ENCODE results near the gene DCX.

DCX gene

GRCh38 chrX:111282139-111282538 is 129.9 kb downstream of the DCX start:
- H3K27ac Mint-ChIP-seq (ENCODE audit: low read depth): no peak overlapping the region
- ATAC-seq (replicated peaks; ENCODE audit: extremely low read depth, poor library complexity, severe bottlenecking): no peak
- H3K4me1 Mint-ChIP-seq: no peaks in the 10 kb centered on the region
- H3K9me3 Mint-ChIP-seq: no peaks in the 10 kb centered on the region
- DNase-seq (ENCODE audit: low spot score in 2 of 2): no peak
- peaks cover 1% of the 10 kb centered on the region for H3K36me3 Mint-ChIP-seq (ENCODE audit: insufficient read depth)
- no peak overlapping the region for H3K4me3 Mint-ChIP-seq
- no peaks in the 10 kb centered on the region for H3K27me3 Mint-ChIP-seq

- Mint-ChIP-seq H3K4me3 (no peak within 1 kb of the TSS), H3K27me3 (no peaks in the 10 kb centered on the region), H3K27ac (ENCODE audit: low read depth) (no peak within 1 kb of the TSS), H3K4me1 (no peaks in the 10 kb centered on the region), H3K9me3 (no peaks in the 10 kb centered on the region), H3K36me3 (ENCODE audit: insufficient read depth) (no peaks in the 10 kb centered on the region)
- ATAC-seq (replicated peaks; ENCODE audit: extremely low read depth, poor library complexity, severe bottlenecking) (no peak), DNase-seq (ENCODE audit: low spot score in 2 of 2) (no peak)
Measured at GRCh38 chrX:111270339-111270738, 141.7 kb downstream of the DCX start, which contains the start of gene CAPN6. TSS of gene CAPN6 (minus strand) at chrX:111270483. CDS start at chrX:111263936, 6,547 bp downstream.

- no peak for ATAC-seq (replicated peaks; ENCODE audit: extremely low read depth, poor library complexity, severe bottlenecking)
- H3K27ac Mint-ChIP-seq (ENCODE audit: low read depth): no peak overlapping the region
- no peak overlapping the region for H3K4me3 Mint-ChIP-seq
- no peaks in the 10 kb centered on the region for H3K27me3 Mint-ChIP-seq
- no peaks in the 10 kb centered on the region for H3K36me3 Mint-ChIP-seq (ENCODE audit: insufficient read depth)
- no peaks in the 10 kb centered on the region for H3K9me3 Mint-ChIP-seq
- no peak for DNase-seq (ENCODE audit: low spot score in 2 of 2)
- no peaks in the 10 kb centered on the region for H3K4me1 Mint-ChIP-seq
Measured at GRCh38 chrX:111268506-111268905, 143.5 kb downstream of the DCX start.

- DNase-seq (ENCODE audit: low spot score in 2 of 2): no peak
- Mint-ChIP-seq H3K27ac (ENCODE audit: low read depth) (no peak overlapping the region), H3K27me3 (no peaks in the 10 kb centered on the region), H3K36me3 (ENCODE audit: insufficient read depth) (no peaks in the 10 kb centered on the region), H3K4me1 (no peaks in the 10 kb centered on the region), H3K9me3 (no peaks in the 10 kb centered on the region), H3K4me3 (no peak overlapping the region)
- no peak for ATAC-seq (replicated peaks; ENCODE audit: extremely low read depth, poor library complexity, severe bottlenecking)
Measured at GRCh38 chrX:111265486-111265885, 146.5 kb downstream of the DCX start.

GRCh38 chrX:111264385-111264784 is 147.6 kb downstream of the DCX start:
- ATAC-seq (replicated peaks; ENCODE audit: extremely low read depth, poor library complexity, severe bottlenecking) (no peak), DNase-seq (ENCODE audit: low spot score in 2 of 2) (no peak)
- Mint-ChIP-seq H3K27ac (ENCODE audit: low read depth) (no peak overlapping the region), H3K27me3 (no peaks in the 10 kb centered on the region), H3K4me1 (no peaks in the 10 kb centered on the region), H3K36me3 (ENCODE audit: insufficient read depth) (no peaks in the 10 kb centered on the region), H3K9me3 (no peaks in the 10 kb centered on the region), H3K4me3 (no peak overlapping the region)

GRCh38 chrX:111262086-111262485 is 149.9 kb downstream of the DCX start:
- no peaks in the 10 kb centered on the region for H3K36me3 Mint-ChIP-seq (ENCODE audit: insufficient read depth)
- no peaks in the 10 kb centered on the region for H3K27me3 Mint-ChIP-seq
- H3K9me3 Mint-ChIP-seq: no peaks in the 10 kb centered on the region
- DNase-seq (ENCODE audit: low spot score in 2 of 2) (no peak), ATAC-seq (replicated peaks; ENCODE audit: extremely low read depth, poor library complexity, severe bottlenecking) (no peak)
- H3K4me3 Mint-ChIP-seq: no peak overlapping the region
- H3K4me1 Mint-ChIP-seq: no peaks in the 10 kb centered on the region
- H3K27ac Mint-ChIP-seq (ENCODE audit: low read depth): no peak overlapping the region

- no peak for DNase-seq (ENCODE audit: low spot score in 2 of 2)
- Mint-ChIP-seq H3K27ac (ENCODE audit: low read depth) (no peak overlapping the region), H3K36me3 (ENCODE audit: insufficient read depth) (no peaks in the 10 kb centered on the region), H3K9me3 (no peaks in the 10 kb centered on the region), H3K4me1 (no peaks in the 10 kb centered on the region), H3K4me3 (no peak overlapping the region), H3K27me3 (no peaks in the 10 kb centered on the region)
- no peak for ATAC-seq (replicated peaks; ENCODE audit: extremely low read depth, poor library complexity, severe bottlenecking)
Measured at GRCh38 chrX:111260451-111260850, 151.5 kb downstream of the DCX start.

GRCh38 chrX:111259559-111259958 is 152.4 kb downstream of the DCX start:
- Mint-ChIP-seq H3K27me3 (no peaks in the 10 kb centered on the region), H3K4me3 (no peak overlapping the region), H3K4me1 (no peaks in the 10 kb centered on the region), H3K27ac (ENCODE audit: low read depth) (no peak overlapping the region), H3K36me3 (ENCODE audit: insufficient read depth) (no peaks in the 10 kb centered on the region), H3K9me3 (no peaks in the 10 kb centered on the region)
- ATAC-seq (replicated peaks; ENCODE audit: extremely low read depth, poor library complexity, severe bottlenecking) (no peak), DNase-seq (ENCODE audit: low spot score in 2 of 2) (no peak)

- H3K27ac Mint-ChIP-seq (ENCODE audit: low read depth): no peak overlapping the region
- no peak for ATAC-seq (replicated peaks; ENCODE audit: extremely low read depth, poor library complexity, severe bottlenecking)
- H3K4me1 Mint-ChIP-seq: no peaks in the 10 kb centered on the region
- no peaks in the 10 kb centered on the region for H3K36me3 Mint-ChIP-seq (ENCODE audit: insufficient read depth)
- H3K4me3 Mint-ChIP-seq: no peak overlapping the region
- no peaks in the 10 kb centered on the region for H3K27me3 Mint-ChIP-seq
- H3K9me3 Mint-ChIP-seq: no peaks in the 10 kb centered on the region
- DNase-seq (ENCODE audit: low spot score in 2 of 2): no peak
Measured at GRCh38 chrX:111257733-111258132, 154.3 kb downstream of the DCX start.

- H3K4me3 Mint-ChIP-seq: no peak overlapping the region
- no peaks in the 10 kb centered on the region for H3K27me3 Mint-ChIP-seq
- H3K36me3 Mint-ChIP-seq (ENCODE audit: insufficient read depth): no peaks in the 10 kb centered on the region
- H3K9me3 Mint-ChIP-seq: no peaks in the 10 kb centered on the region
- ATAC-seq (replicated peaks; ENCODE audit: extremely low read depth, poor library complexity, severe bottlenecking) (no peak), DNase-seq (ENCODE audit: low spot score in 2 of 2) (no peak)
- no peaks in the 10 kb centered on the region for H3K4me1 Mint-ChIP-seq
- H3K27ac Mint-ChIP-seq (ENCODE audit: low read depth): no peak overlapping the region
Measured at GRCh38 chrX:111254896-111255693, 156.9 kb downstream of the DCX start.

- Mint-ChIP-seq H3K4me3 (no peak overlapping the region), H3K27me3 (peaks cover 6% of the 10 kb centered on the region), H3K27ac (ENCODE audit: low read depth) (no peak overlapping the region), H3K36me3 (ENCODE audit: insufficient read depth) (no peaks in the 10 kb centered on the region), H3K4me1 (no peaks in the 10 kb centered on the region), H3K9me3 (no peaks in the 10 kb centered on the region)
- DNase-seq (ENCODE audit: low spot score in 2 of 2): no peak
- ATAC-seq (replicated peaks; ENCODE audit: extremely low read depth, poor library complexity, severe bottlenecking): no peak
Measured at GRCh38 chrX:111244235-111244750, 167.7 kb downstream of the DCX start.

Measured in central memory CD8-positive, alpha-beta T cell (primary cell).